ENCODE data around the gene PCBD1. TPM values are rescaled to one million over a fixed set of nuclear protein-coding genes. Genes with fewer than 3 reads are reported as not detected.

Gene PCBD1
- total and polyA plus RNA-seq, 4 experiments from 2014 or later = 12.4 to 22.5 (median 18.0) TPM

GRCh38 chr10:70932392-70933196 is 44.2 kb upstream of the PCBD1 start:
- Mint-ChIP-seq H3K27me3 (peaks cover 3 to 4% of the 10 kb centered on the region in 2 donors), H3K9me3 (no peaks in the 10 kb centered on the region), H3K4me3 (no peak overlapping the region), H3K36me3 (no peaks in the 10 kb centered on the region), H3K27ac (no peak overlapping the region), H3K4me1 (no peaks in the 10 kb centered on the region)
- Histone ChIP-seq H3K4me1 (ENCODE audit: insufficient read depth, low read length) (no peaks in the 10 kb centered on the region), H3K4me3 (ENCODE audit: low read length in 2 of 2) (no peak overlapping the region), H3K27me3 (ENCODE audit: insufficient read depth, low read length) (no peaks in the 10 kb centered on the region), H3K27ac (ENCODE audit: low read depth, low read length) (no peak overlapping the region), H3K36me3 (ENCODE audit: insufficient read depth, low read length) (no peaks in the 10 kb centered on the region), H3K9me3 (ENCODE audit: control insufficient read depth in 1 of 2, low read length in 2 of 2) (no peaks in the 10 kb centered on the region)
- CTCF ChIA-PET (ENCODE audit: partially characterized antibody) = interaction anchor here (1.2 kb wide), 1 partner anchor 11 kb away, joined by 3 read pairs; no protein-coding TSS in a partner anchor
- POLR2A ChIA-PET (ENCODE audit: partially characterized antibody) = no interaction called here
- intact Hi-C loops (cut with micrococcal nuclease) = no loop called here
- DNase-seq = no peak

GRCh38 chr10:70931168-70931815 is 42.9 kb upstream of the PCBD1 start:
- intact Hi-C loops (cut with micrococcal nuclease) = no loop called here

GRCh38 chr10:70930263-70931000 is 42.1 kb upstream of the PCBD1 start:
- ChIA-PET CTCF (ENCODE audit: partially characterized antibody) (no interaction called here), POLR2A (ENCODE audit: partially characterized antibody) (no interaction called here)
- no peak for DNase-seq
- Histone ChIP-seq H3K27ac (ENCODE audit: low read depth, low read length) (no peak overlapping the region), H3K4me1 (ENCODE audit: insufficient read depth, low read length) (no peaks in the 10 kb centered on the region), H3K9me3 (ENCODE audit: control insufficient read depth in 1 of 2, low read length in 2 of 2) (no peaks in the 10 kb centered on the region), H3K36me3 (ENCODE audit: insufficient read depth, low read length) (no peaks in the 10 kb centered on the region), H3K4me3 (ENCODE audit: low read length in 2 of 2) (no peak overlapping the region), H3K27me3 (ENCODE audit: insufficient read depth, low read length) (no peaks in the 10 kb centered on the region)
- Mint-ChIP-seq H3K27ac (no peak overlapping the region), H3K27me3 (peaks cover 0 to 2% of the 10 kb centered on the region in 2 donors), H3K4me3 (no peak overlapping the region), H3K36me3 (no peaks in the 10 kb centered on the region), H3K4me1 (peaks cover 0 to 2% (median 2%) of the 10 kb centered on the region in 4 donors), H3K9me3 (no peaks in the 10 kb centered on the region)
- intact Hi-C loops (cut with micrococcal nuclease) = no loop called here

More at GRCh38 chr10:70931168-70931815, 42.9 kb upstream of the PCBD1 start:
- Mint-ChIP-seq H3K36me3 (no peaks in the 10 kb centered on the region), H3K4me1 (no peaks in the 10 kb centered on the region), H3K4me3 (no peak overlapping the region), H3K9me3 (no peaks in the 10 kb centered on the region), H3K27ac (no peak overlapping the region), H3K27me3 (peaks cover 0 to 2% of the 10 kb centered on the region in 2 donors)
- ChIA-PET CTCF (ENCODE audit: partially characterized antibody) (no interaction called here), POLR2A (ENCODE audit: partially characterized antibody) (no interaction called here)
- Histone ChIP-seq H3K9me3 (ENCODE audit: control insufficient read depth in 1 of 2, low read length in 2 of 2) (no peaks in the 10 kb centered on the region), H3K4me1 (ENCODE audit: insufficient read depth, low read length) (no peaks in the 10 kb centered on the region), H3K4me3 (ENCODE audit: low read length in 2 of 2) (no peak overlapping the region), H3K27me3 (ENCODE audit: insufficient read depth, low read length) (no peaks in the 10 kb centered on the region), H3K27ac (ENCODE audit: low read depth, low read length) (no peak overlapping the region), H3K36me3 (ENCODE audit: insufficient read depth, low read length) (no peaks in the 10 kb centered on the region)
- no peak for DNase-seq

GRCh38 chr10:70928140-70928539 is 39.8 kb upstream of the PCBD1 start:
- no peaks in the 10 kb centered on the region for H3K9me3 ChIP-seq (ENCODE audit: control insufficient read depth in 1 of 2, low read length in 2 of 2)
- Mint-ChIP-seq H3K4me3 (no peak overlapping the region), H3K36me3 (no peaks in the 10 kb centered on the region), H3K27me3 (peaks cover 3 to 5% of the 10 kb centered on the region in 2 donors), H3K4me1 (peaks cover 0 to 6% (median 5%) of the 10 kb centered on the region in 4 donors), H3K9me3 (no peaks in the 10 kb centered on the region), H3K27ac (peak overlapping the region in 1 of 7 donors; percentile 63)
- no peaks in the 10 kb centered on the region for H3K27me3 ChIP-seq (ENCODE audit: insufficient read depth, low read length)
- DNase-seq = no peak
- POLR2A ChIA-PET (ENCODE audit: partially characterized antibody) = no interaction called here
- H3K36me3 ChIP-seq (ENCODE audit: insufficient read depth, low read length) = no peaks in the 10 kb centered on the region
- intact Hi-C loops (cut with micrococcal nuclease) = no loop called here
- H3K27ac ChIP-seq (ENCODE audit: low read depth, low read length) = no peak overlapping the region
- no peaks in the 10 kb centered on the region for H3K4me1 ChIP-seq (ENCODE audit: insufficient read depth, low read length)
- CTCF ChIA-PET (ENCODE audit: partially characterized antibody) = no interaction called here
- H3K4me3 ChIP-seq (ENCODE audit: low read length in 2 of 2) = no peak overlapping the region

- no peaks in the 10 kb centered on the region for H3K9me3 Mint-ChIP-seq
- H3K27me3 ChIP-seq (ENCODE audit: insufficient read depth, low read length) = peaks cover 3% of the 10 kb centered on the region
- no peaks in the 10 kb centered on the region for H3K36me3 ChIP-seq (ENCODE audit: insufficient read depth, low read length)
- H3K4me1 Mint-ChIP-seq = peaks cover 0 to 6% (median 5%) of the 10 kb centered on the region in 4 donors
- H3K4me1 ChIP-seq (ENCODE audit: insufficient read depth, low read length) = no peaks in the 10 kb centered on the region
- peaks cover 3 to 5% of the 10 kb centered on the region in 2 donors for H3K27me3 Mint-ChIP-seq
- H3K27ac Mint-ChIP-seq = no peak overlapping the region
- ChIA-PET POLR2A (ENCODE audit: partially characterized antibody) (no interaction called here), CTCF (ENCODE audit: partially characterized antibody) (no interaction called here)
- DNase-seq = no peak
- no peak overlapping the region for H3K4me3 ChIP-seq (ENCODE audit: low read length in 2 of 2)
- intact Hi-C loops (cut with micrococcal nuclease) = no loop called here
- no peaks in the 10 kb centered on the region for H3K36me3 Mint-ChIP-seq
- H3K4me3 Mint-ChIP-seq = no peak overlapping the region
- H3K27ac ChIP-seq (ENCODE audit: low read depth, low read length) = no peak overlapping the region
- no peaks in the 10 kb centered on the region for H3K9me3 ChIP-seq (ENCODE audit: control insufficient read depth in 1 of 2, low read length in 2 of 2)
These were observed 39.0 kb upstream of the PCBD1 start for GRCh38 chr10:70927189-70927943.

GRCh38 chr10:70926226-70927000 is 38.0 kb upstream of the PCBD1 start:
- Histone ChIP-seq H3K9me3 (ENCODE audit: control insufficient read depth in 1 of 2, low read length in 2 of 2) (no peaks in the 10 kb centered on the region), H3K4me3 (ENCODE audit: low read length in 2 of 2) (no peak overlapping the region), H3K27me3 (ENCODE audit: insufficient read depth, low read length) (peaks cover 8% of the 10 kb centered on the region), H3K27ac (ENCODE audit: low read depth, low read length) (no peak overlapping the region), H3K36me3 (ENCODE audit: insufficient read depth, low read length) (no peaks in the 10 kb centered on the region), H3K4me1 (ENCODE audit: insufficient read depth, low read length) (no peaks in the 10 kb centered on the region)
- Mint-ChIP-seq H3K4me1 (peaks cover 0 to 6% (median 5%) of the 10 kb centered on the region in 4 donors), H3K27ac (no peak overlapping the region), H3K9me3 (no peaks in the 10 kb centered on the region), H3K27me3 (peaks cover 3 to 12% of the 10 kb centered on the region in 2 donors), H3K4me3 (peak overlapping the region in 1 of 8 donors; percentile 22), H3K36me3 (no peaks in the 10 kb centered on the region)
- CTCF ChIA-PET (ENCODE audit: partially characterized antibody) = interaction anchor here (1.1 to 2.0 kb wide), 2 partner anchors 8 to 26 kb away, joined by 3 to 12 read pairs; no protein-coding TSS in a partner anchor
- no peak for DNase-seq
- POLR2A ChIA-PET (ENCODE audit: partially characterized antibody) = no interaction called here
- intact Hi-C loops (cut with micrococcal nuclease) = no loop called here
